SHP77 (cell line): ENCODE measurements around the gene SP7.
"Not testable (repeated sequence)": the region's sequence is repeated elsewhere in the genome, so short reads cannot be mapped to it uniquely, and the experiment has no call there.

Experiments used
- DNase-seq, 2 experiments: peaks; one replicate each; lab custom pipeline; 2025; lab: John Stamatoyannopoulos, UW

The SP7 gene

DNA sequence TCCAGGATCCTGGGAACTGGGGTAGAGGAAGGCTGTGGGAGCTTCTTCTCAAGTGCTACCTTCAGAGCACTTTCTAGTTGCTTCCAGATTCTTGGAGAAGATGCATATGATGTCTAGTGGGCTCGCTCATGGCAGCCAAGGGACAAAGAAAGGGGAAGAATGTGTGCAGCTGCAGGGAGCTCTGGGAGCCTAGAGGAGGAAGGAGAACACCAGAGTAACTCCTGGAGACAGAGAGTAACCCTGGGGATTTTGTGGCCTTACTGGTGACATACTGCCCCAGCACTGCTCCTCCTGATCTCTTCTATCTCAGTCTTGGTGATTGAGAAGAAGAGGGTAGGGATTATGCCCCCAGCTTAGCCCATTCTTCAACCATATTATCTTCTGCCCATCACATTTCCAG lies 10.3 kb upstream of the SP7 start:
- DNase-seq, result no peak

- DNase-seq, result no peak
Observed at GRCh38 chr12:53345486-53346188, 9.5 kb upstream of the SP7 start.

DNA sequence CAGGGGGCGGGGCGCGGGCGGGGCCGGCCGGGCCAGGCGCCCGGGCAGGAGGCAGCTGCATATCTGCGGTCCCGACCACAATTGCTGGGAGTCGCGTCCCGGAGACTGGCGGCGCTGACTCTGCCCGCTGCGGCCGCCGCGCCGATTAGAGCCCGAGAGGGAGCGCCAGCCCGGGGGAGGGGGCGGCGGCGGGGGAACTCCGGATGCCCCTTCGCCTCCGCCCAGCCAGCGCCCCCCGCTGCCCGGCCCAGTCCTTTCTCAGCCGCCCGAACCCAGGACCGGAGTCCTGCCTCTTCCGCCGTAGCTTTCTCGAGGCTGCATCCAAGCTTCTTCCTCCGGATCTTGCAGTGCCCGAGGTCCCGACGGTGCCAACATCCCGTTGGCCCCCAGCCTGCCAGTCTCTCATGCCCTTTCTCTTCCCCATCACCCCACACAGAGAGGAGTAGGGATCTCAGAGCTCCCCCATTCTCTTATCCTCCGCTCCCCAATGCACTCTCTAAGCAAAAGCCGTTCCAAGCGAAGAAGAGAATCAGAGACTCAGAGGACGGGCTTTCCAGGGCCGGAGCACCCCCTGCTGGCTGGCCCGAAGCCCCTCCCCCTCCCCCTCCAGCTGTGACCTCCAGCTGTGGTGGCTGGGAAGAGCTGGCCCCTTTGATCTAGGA lies 8.8 kb upstream of the SP7 start:
- peak; percentile 50 to 60 for DNase-seq

- DNase-seq, result no peak
Observed at GRCh38 chr12:53344487-53344823, 8.3 kb upstream of the SP7 start.

- no peak for DNase-seq
Observed at GRCh38 chr12:53343969-53344368, 7.8 kb upstream of the SP7 start.

- no peak for DNase-seq
Observed at GRCh38 chr12:53343449-53343848, 7.3 kb upstream of the SP7 start.

DNA sequence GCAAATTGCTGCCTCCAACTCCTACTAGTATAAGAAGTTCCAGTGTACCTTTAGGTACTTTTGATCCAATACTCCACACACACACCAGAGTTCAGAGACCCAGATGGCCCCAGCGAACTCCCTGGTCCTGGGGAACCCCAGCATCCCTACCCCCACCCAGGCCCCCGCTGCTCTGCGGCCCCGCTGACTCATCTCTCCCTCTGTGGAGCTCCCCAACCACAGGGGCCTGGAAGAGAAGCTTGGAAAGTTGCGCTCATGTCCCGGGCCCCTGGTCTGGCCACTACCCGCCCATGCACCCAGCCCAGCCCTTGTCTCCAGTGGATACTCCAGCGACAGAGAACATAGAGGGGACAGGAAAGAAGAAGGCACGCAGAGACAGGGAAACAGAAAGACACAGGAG lies 4.2 kb upstream of the SP7 start:
- DNase-seq, result no peak

GRCh38 chr12:53338916-53339315 lies 2.8 kb upstream of the SP7 start:
- no peak for DNase-seq

DNA sequence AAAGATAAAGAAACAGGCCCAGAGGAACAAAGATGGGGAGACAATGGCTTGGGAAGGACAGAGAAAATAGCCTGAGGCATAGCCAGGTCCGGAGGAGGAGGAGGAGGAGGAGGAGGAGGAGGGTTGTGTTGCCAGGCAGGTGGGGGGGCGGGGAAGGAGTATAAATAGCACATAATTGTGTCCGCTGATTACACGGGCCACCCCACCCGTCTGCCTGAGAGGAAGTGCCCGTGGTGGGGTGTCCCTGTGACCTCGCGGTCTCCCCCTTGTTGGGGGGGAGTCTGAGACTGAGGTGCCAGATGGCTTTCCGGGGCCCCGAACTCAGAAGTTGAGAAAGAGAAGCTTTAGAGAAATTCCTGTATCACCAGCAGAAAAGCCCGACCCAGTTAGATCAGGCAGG lies 1.9 kb upstream of the SP7 start:
- DNase-seq, result no peak

GRCh38 chr12:53334822-53335221 lies 1.3 kb downstream of the SP7 start:
- no peak for DNase-seq

DNA sequence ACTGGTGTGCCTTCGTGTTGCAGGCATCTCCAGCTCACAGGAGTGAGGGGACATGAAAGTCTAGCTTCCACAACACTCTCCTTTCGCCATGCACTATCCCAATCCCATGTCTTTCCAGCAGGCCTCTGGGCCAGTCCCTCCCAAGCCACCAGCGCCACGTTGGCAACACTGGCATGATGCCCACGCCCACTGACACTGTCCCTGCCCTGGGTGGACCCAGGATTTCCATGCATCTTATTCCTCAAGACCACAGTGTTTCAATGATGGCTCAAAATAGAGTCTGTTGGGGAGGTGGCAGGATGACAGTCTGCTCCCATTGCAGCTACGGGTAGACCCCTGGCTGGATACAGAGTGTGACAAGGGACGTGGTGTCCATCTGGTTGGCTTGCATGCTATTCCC lies 2.3 kb downstream of the SP7 start:
- DNase-seq, result no peak

DNA sequence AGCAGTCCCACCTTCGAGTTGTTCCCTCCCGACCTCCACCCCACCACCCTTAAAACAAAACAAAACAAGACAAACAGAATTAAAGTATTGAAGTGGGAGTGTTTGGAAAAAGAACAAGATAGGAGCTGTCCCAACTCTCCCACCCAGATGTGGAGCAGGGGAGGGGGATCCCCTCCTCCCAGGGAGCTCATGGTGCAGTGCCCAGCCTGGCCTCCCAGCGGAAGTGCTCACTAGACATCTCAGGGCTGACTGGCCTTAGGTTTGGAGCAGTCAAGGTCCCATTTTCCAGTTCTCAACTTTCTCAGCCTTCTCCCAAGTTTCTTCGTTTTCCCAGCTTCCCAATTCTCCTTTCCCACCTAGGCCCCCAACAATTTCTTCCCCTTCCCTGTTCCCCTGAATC lies 2.9 kb downstream of the SP7 start:
- DNase-seq, result no peak

- no peak for DNase-seq
Observed at GRCh38 chr12:53332744-53333143, 3.4 kb downstream of the SP7 start.

DNA sequence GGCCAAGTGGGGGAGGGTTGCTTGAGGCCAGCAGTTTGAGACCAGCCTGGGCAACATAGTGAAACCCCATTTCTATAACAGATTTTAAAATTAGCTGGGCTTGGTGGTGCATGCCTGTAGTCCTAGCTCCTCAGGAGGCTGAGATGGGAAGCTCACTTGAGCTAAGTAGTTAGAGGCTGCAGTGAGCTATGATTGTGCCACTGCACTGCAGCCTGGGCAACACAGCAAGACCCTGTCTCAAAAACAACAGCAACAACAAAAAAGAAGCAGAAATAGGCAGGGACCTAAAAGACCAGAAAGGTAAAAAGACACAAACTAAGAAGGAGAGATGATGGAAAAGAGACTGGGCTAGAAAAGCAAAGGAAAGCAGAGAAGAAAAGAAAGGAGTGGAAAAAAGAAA lies 3.8 kb downstream of the SP7 start:
- not testable (repeated sequence) for DNase-seq

DNA sequence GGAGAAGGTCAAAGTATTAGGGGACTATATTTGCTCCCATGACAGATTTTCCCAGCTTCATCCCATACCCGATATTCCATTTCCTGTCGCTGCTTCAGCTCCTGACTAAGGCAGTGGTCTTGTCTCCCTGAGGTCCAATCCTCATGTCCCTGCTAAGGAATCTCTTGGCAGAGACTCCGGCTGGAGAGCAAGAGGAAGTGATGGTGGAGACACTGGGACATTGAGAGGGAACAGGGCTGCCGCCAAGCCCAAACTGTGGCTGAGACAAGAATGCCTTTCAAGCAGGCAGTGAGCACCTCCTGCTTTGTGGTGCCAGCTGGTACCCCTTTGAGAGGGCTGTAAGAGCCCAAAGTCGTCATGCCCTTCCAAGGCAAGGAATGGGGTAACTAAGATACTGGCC lies 5.5 kb downstream of the SP7 start:
- DNase-seq, result no peak

GRCh38 chr12:53328043-53328435 lies 8.1 kb downstream of the SP7 start:
- peak in 1 of 2 experiments; percentile 31 for DNase-seq

GRCh38 chr12:53327435-53328042 lies 8.6 kb downstream of the SP7 start:
- DNase-seq, result no peak

GRCh38 chr12:53326460-53327185 lies 9.5 kb downstream of the SP7 start:
- DNase-seq, result no peak

DNA sequence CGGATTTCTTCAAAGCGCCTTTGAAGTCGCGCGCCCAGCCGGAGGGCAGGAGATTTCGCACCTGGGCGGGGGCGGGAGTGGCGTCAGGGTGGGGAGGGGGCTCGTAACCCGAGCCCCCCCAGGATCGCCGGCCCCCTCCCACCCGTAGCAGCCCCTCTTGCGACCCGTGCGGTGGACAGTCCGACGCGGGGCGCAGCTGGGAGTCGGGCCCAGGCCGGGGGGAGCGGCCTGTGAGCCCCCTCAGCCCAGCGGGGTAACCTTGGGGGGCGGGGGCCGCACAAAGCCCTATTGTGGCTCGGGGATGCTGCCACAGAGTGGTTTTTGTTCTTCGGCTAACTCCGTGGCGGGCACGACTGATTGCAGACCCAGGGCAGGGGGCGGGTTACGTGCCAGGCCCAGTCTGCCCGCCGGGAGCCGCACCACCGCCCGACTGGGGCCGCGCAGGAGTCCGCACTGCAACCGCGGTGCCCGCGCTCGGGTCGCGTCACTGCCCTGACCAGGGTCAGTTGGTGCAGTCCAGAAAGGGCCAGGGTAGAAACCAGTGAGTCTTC lies 10.6 kb downstream of the SP7 start:
- DNase-seq, result no peak

GRCh38 chr12:53324779-53325510 lies 11.2 kb downstream of the SP7 start:
- DNase-seq, result peak; percentile 72 to 85

DNA sequence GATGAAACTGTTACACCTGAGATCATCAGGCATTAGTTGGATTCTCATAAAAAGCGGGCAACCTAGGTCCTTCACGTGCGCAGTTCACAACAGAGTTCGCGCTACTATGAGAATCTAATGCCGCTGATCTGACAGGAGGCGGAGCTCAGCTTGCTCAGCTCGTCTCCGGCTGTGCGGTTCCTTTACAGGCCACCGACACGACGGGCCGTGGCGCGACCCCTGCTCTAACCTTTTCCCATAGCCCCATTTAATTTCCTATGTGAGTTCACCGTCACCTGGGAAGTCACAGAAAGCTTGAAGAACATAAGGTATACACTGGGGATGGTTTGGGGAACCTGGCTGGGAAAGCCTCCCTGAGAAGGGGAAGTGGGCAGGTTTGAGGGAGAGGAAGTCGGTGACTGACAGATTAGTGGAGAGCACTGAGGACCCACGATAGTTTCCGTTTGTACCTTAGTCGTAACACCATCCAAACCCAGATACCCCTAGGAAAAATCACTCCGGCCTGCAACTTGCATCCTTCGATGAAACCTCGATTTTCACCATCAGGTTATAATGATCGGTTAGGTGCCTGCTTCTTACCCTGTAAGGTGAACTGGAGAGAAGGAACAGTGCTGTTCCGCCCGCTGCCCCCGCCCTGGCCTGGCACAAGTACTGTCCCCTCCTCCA lies 11.9 kb downstream of the SP7 start:
- peak; percentile 50 to 59 for DNase-seq
